Measurements from ENCODE around the gene FADS3.
"Not testable (repeated sequence)": the region's sequence is repeated elsewhere in the genome, so short reads cannot be mapped to it uniquely, and the experiment has no call there.

The FADS3 gene

DNA sequence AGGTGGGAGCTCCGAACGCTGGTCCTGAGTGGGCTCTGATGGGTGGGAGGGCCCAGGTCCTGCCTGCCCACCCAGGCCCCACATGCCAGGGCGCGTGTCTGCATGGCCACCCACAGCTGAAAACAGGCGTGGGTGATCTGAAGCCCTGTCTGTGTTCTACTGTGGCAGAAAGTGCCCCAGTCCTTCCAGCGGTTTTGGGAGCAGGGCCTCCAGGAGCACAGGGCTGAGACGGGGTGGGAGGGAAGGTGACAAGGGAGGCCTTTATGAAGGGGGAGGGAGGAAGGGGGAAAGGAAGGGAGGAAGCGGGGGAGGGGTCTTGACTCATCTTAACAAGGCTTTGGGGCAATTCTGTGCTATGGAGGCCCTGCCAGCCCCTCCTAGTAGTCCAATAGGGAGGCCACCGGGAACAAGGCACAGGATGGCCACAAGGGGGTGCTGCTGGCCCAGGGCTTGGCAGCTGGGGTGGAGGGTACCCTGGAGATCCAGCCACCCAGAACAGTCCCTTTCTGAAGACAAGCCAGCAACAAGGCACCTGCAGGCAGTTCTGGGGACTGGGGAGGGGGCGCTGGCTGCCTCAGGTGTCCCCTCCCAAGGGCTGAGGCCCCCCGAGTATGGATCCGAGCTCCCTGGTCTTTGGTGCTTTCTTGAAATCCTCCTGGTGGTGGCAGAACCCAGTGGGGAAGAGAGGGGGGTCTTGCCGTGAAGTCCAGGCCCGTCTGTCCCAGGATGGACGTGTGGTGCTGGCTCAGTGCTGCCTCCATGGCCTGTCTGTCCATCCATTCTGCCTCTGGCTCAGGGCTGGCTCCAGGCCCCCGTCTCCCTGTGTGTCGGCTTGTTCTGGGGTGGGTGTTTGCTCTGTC, 6.3 kb upstream of the FADS3 start:
- DNase-seq: peak; percentile 64

DNA sequence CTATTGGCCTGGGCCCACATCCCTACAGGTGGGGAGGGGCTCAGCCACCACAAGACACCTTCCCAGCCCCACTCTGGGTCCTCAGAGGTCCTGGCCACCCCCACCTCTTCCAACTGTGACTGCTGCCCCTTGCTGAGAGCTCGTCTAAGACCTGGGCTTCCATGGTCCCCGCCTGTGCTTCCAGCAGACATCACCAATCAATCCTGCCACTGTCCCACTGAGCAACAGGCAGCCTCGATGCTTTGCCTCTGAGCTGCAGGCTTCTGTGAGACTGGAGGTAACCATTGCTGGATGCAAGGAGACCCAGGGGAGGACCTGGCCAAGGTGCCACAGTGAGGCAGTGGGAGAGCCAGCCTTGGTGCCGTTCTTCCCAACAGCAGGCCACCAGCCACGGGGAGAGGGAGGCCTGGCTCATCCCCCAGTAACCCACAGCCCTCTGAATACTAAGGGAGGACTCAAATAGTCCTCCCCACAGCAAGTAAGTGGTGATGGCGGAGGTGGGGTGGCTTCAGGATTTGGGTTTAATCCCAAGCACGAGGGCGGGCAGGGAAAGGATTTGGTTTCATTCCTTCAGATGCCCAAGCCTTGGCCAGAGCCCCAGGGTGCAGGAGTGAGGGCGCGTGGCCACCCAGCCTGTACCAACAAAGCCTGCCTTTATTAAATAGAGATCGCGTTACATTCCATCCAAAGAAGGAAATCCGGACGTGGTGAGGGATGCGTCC, 5.5 kb upstream of the FADS3 start:
- no peak for DNase-seq

DNA sequence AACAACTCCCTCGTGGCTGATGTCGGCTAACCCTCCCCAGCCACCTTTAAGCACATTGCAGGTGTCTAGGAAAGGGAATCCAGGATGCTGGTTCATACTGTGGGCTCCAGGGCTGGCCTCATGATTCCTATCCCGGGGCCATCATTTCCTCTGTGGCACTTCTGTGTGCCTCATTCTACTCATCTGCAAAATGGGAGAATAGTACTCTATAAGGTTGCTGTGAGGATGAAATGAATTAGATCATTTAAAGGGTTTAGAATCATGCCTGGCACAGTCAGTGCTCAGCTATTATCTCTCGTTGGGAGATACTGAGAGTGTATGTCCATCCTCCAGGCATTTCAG, 4.3 kb upstream of the FADS3 start:
- no peak for DNase-seq

DNA sequence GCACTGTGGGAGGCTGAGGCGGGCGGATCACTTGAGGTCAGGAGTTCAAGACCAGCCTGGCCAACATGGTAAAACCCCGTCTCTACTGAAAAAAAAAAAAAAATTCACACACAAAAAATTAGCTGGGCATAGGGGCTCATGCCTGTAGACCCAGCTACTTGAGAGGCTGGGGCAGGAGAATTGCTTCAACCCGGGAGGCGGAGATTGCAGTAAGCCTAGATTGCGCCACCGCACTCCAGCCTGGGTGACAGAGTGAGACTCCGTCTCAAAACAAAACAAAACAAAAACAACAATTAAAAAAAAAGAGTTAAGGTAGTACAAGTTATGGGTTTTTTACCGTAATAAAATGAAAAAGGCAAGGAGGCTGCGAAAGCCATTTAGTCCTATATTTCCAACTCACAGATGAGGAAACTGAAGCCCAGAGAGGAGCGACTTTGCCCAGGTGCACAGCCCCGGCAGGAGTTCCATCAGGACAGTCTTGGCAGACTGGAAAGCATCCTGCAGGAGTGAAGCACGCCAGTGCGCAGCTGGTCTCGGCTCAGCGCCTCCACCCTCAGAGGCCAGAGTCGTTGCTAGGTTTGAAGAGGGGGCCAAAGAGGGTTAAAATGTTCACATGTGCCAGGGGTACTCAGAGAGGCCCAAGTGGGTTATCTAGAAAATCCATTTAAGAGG, 3.8 kb upstream of the FADS3 start:
- peak; percentile 32 for DNase-seq

DNA sequence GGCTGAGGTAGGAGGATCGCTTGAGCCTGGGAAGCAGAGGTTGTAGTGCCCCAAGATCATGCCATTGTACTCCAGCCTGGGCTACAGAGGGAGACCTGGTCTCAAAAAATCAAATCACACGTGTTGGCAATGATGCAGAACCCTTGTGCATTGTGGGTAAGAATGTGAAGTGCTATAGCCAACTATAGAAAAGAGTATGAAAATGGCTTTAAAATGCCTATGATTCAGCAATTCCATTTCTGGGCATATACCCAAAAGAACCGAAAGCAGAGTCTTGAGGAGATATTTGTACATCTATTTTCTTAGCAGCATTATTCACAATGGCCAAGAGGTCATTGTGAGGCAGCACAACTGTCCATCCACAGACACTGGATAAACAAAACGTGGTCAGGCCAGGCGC, 2.6 kb upstream of the FADS3 start:
- DNase-seq: peak; percentile 35

DNA sequence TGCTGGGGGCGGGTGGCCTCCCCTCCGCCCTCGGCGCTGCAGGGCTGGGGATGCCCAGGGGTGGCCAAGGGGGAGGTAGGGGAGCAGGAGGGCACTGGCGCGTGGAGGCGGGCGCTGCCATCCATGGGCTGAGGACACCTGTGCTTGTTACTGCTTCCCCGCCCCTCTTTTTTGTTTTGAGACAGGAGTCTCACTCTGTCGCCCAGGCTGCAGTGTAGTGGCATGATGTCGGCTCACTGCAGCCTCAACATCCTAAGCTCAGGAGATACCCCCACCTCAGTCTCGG, 683 bp upstream of the FADS3 start:
- no peak for DNase-seq

DNA sequence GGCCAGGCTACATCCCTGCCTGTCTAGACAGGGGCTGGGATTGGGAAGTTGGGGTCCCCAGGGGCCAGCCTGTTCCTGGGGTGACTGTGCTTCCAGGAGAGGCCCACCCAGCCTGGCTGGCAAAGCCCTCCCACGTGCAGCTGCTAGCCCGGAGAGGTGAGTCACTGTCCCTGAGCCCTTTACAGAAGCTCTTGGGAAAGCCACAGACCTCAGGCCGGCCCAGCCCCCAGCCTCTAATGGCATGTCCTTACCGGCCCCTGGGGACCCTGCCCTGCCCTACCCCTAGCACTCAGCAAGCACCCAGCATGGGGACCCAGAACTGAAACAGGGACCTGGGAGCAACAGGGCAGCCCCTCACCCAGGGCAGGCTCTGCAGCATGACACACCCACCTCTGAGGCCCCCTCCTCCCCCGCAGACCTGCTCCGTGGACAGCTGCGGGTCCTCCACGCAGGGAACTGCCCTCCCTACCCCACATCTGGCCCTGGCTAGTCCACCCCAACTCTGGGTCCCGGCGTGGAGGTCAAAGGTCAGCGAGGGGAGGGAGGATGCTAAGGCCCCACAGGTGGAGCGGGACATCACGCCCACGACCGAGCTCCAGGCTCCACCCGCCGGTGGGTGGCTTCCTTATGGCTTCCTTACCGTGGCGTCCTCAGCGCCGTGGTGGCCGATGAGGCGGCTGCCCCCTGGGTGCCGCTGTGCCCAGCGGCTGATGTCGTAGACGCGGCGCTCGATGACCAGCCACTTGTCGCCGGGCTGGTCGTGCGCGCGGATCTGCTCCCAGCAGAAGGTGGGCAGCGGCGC, 615 bp downstream of the FADS3 start:
- DNase-seq: peak; percentile 63

DNA sequence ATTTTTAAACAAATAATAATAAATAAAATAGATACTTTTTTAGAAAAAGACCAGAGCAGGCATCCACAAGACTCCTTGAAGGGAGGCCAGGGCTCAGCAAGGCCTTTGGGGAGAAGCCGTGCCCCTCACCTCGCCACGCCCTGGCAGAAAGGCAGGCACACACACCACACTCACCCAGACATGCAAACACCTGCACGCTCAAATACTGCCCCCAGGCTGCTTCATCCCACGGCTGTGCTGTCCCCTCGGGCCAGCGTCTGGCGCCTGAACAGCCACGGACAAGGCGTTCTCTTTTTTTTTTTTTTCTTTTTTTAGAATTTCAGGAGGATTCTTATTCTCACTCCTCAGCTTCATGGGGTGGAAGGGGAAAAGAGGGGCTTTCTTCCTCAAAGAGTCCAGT, 1.5 kb downstream of the FADS3 start:
- DNase-seq: no peak

DNA sequence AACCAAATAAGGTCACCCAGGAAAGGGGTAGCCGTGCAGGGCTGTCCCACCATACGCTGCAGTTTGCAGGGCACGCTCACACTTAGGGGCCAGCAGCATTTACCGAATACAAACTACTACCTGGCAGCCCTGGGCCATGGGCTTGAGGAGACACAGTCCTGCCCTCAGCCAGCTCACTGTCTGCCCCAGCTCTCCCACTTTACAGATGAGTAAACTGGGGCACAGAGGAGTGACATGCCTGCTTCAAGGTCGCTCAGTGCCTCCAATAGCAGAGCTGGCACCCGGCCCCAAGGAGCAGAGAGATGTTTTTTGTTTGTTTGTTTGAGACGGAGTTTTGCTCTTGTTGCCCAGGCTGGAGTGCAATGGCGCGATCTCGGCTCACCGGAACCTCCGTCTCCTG, 2.8 kb downstream of the FADS3 start:
- DNase-seq: no peak

DNA sequence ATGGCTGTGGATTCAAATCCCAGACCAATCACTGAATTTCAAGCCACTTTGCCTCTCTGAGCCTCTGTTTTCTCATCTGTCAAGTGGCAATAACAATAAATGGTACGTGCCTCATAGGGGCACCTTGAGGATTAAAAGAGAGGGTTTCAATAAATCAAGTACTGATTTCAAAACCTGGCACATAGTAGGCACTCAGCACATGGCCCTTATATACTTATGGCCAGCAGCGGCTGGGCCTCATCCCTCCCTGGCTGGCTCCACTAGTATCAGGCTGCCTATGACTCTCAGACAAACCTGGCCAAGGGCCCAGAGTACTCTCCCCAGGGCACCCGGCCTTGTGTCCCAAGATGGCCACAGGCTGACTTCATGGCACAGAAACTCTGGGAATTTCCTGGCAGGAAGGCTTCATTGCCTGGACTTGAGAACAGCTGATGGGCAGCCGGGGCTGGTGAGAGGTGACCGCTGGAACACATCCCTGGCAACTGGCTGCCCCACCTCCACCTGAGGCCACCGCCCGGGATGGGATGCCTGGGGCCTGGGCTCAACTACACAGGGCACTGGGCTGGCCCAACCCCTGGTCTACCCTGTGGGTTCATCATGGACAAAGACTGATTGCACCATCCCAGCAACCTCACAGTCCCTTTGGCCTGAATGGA, 3.4 kb downstream of the FADS3 start:
- DNase-seq: no peak

DNA sequence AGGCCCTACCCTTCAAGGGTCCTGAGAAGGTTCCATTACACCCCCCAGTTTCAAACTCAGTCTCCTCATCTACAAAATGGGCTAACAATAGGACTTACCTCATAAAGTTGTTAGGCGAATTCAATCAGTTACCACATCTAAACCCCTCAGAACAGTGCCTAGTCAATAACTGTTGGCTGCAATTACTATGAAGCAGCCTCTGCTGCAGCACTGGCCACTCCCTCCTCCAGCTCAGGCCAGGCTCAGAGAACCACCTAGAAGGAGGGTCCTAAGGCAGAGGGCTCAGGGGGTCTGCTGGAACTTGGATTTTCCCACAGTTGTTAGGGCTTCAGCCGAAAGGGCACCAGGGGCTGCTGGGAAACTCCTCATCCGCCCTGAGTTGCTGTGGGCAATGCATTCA, 4.7 kb downstream of the FADS3 start:
- DNase-seq: no peak

DNA sequence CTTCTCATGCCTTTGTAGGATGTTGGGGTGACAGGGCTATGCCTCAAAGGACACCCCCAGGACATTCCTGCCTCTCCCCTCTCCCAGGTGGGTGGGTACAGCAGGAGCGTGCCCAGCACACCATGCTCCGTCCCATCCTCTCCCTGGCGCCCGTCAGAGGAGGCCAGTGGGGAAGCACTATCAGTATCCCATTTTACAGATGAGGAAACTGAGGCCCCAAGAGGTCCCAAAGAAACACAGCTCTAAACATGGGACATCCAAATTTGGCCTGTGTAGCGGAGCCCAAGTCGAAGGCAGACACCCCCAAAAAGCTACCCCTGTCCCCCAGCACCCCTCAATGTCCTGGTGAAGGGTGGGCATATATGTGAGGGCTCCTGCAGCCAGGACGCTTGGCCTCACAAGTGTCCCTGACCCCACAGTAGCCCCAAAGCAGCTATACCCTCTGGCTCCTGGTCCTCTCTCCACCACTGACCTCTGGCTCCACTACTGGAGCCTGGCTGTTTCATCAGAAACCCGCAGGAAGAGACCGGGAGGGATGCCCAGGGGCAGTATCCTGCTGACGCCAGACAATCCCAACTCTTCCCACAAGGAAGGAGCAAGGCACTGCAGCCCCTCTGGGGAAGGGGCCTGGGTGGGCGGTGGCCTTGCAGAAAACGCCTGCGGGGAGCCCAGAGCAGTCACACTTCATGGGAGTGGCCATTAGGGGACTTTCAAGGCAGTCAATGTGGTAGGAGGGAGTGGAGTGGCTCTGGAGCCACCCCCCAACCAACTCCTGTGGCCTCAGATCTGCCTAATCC, 5.4 kb downstream of the FADS3 start:
- no peak for DNase-seq

DNA sequence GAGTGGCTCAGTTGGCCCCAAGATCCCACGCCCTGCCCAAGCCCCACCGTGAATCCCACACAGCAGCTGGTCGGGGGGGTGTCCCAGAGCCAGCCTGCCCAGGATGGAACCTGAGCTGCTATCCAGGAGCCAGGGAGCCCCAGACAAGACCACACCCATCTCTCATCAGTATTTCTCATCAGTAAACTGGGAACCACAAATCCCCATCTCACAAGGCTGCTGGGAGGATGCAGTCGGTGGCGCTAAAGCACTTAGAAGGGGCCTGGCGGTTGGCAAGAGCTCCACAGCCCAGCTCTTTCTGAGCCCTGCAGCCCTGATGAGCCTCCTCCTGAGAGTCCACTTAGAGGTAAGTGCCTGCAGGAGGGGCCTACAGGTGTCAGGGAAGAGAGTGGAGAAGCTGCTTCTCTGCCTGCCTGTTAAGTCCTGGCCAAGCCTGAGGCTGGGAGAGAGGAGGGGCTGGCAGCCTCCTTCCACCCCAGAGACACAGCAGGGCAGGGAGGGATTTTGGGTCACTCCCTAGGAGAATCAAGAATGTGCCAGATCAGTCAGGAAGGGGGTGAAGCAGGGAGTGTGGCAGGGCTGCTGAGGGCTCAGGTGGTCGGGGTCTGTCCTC, 6.1 kb downstream of the FADS3 start:
- DNase-seq: no peak

DNA sequence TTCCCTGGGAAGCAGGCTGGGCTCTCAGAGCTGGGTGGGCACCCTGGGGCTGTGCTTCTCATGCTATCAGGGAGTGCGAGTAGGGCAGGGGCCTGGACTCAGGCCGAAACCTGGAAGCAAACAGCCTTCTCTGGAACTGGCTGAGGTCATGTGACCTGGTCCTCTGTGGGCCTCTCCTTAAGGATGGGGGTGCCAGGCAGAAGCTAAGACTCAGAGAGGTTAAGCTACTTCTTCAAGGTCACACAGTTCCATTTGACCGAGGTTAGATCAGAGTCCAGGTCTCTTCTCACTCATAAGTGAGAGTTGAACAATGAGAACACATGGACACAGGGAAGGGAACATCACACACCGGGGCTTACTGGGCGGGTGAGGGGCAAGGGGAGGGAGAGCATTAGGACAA, 7.4 kb downstream of the FADS3 start:
- no peak for DNase-seq

DNA sequence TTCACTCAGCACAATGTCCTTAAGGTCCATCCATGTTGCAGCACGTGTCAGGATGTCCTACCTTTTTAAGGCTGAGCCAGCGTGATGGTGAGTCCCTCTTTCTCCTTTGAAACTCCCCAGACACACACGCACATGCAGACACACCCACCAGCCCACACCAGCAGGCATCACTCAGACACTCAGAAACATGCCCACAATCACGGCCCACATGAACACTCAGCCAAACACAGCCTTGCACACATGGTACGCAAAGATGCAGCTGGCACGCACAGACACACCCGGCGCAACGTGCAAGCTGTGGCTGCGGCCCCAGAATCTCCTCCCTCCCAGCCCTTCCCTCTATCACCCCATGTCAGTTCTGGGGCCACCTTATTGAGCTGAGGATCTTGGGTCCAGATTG, 8.0 kb downstream of the FADS3 start:
- DNase-seq: no peak

DNA sequence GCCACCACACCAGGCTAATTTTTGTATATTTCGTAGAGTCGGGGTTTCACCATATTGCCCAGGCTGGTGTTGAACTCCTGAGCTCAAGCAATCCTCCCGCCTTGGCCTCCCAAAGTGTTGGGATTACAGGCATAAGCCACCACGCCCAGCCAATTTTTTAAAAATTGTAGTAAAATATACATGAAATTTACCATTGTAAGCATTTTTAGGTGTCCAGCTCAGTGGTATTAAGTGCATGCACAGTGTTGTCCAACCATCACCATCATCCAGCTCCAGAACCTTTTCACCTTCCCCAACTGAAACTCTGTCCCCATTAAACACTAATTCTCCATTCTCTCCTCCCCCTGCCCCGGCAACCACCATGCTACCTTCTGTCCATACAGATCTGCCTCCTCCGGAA, 8.5 kb downstream of the FADS3 start:
- DNase-seq: no peak

DNA sequence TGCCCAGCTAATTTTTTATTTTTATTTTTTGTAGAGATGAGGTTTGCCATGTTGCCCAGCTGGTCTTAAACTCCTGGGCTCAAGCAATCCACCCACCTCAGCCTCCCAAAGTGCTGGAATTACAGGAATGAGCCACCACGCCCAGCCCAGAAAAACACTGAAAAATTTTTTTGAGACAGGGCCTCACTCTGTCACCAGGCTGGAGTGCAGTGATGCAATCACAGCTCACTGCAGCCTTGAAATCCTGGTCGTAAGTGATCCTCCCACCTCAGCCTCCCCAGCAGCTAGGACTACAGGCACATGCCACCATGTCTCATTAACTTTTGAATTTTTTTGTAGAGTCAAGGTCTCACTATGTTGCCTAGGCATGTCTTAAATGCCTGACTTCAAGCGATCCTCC, 9.1 kb downstream of the FADS3 start:
- not testable (repeated sequence) for DNase-seq

DNA sequence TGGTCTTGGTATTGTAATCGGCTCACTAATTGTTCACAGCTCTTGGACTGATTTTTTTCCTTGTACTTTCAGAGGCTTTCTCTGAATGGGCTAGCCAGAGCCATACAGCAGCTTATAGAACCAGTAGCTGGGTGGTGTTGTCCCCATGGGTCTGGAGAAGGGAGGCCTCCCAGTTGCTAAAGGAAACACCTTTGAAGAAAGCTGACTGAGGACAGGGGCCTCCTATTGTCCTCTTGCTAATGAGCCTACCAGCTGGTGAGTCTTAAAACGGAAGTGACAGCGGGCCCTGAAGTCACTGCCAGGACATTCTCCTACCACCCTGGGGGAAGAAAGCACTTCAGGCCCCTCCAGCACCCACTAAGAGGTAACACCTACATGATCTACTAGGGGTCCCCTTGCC, 9.9 kb downstream of the FADS3 start:
- no peak for DNase-seq

DNA sequence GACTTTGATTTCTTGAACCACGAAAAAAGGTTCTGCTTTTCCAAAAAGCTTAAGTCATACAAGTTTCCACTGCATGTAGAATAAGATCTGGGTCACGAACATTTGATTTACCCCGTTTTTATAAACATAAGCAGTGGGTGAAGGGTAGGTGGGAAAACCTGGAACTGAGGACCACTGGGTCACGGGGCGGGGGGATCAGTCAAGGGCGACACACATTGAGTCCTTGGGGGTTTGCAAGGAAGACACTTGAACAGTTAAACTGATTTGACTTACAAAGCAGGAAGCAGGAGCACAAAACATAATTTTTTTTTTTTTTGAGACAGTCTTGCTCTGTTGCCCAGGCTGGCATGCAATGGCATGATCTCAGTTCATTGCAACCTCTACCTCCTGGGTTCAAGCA, 10.9 kb downstream of the FADS3 start:
- DNase-seq: no peak

DNA sequence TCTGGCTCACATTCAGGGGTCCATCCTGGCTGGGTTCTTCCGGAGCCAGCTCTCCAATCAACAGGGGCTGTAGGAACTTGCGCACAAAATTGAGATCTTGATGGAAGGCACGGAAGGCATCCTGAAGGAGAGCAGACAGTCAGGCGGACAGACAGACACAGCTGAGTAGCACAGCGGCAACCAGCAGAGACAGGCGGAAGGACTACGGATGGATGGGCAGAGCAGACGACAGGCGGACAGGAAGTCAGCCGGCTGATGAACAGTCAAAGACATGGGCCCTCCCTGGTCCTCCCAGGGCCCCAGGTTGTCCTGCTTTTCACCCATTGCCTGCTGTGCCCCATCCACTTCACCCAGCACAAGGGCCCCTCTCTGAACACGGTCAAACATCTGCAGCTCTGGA, 11.3 kb downstream of the FADS3 start:
- no peak for DNase-seq

DNA sequence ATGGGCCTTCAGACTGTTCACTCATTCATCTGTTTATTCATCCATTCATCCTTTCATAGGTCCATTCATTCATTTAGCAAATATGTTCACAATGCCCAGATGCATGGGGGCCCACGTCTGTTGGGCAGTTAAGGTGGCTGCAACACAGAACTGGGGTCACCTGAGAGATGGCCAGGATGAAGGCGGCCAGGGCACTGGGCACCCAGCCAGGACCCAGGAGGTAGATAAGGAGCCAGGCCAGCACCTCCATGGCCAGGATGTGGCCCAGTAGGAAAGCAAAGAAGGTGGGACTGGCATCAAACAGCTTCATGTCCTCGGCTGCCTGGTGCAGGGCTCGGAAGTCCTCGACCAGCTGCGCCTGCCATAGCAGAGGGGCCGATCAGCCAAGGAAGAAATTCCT, 12.2 kb downstream of the FADS3 start:
- DNase-seq: no peak

DNA sequence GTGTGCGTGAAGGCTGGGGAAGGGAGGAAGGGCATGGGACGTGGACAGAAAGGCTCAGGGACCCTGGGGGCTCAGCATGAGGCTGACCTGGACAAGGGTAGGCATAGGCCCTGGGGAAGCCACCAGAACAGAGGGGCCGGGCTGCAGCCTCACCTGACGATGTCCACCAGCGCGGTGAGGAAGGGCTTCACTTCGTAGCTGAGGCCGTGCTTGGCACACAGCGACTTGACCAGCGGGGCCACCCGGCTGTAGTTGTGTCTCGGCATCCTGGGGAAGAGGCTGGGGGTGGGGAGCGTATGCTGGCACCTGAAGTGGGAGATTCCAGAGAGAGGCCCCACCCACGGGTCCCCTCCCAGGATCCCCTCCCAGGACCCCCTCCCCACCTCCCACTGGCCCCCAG, 15.6 kb downstream of the FADS3 start:
- DNase-seq: no peak
